Cortex of kidney (tissue), 1 donor: Measurements from ENCODE around the gene C3.
"Not testable (repeated sequence)": the region's sequence is repeated elsewhere in the genome, so short reads cannot be mapped to it uniquely, and the experiment has no call there.

ENCODE experiments used
- DNase-seq: peaks from one replicate; lab custom pipeline; 2025; lab: John Stamatoyannopoulos, UW

Gene C3

GRCh38 chr19:6662702-6663101 lies 57.7 kb downstream of the C3 start:
- DNase-seq, result no peak

- DNase-seq, result not testable (repeated sequence)
Measured at GRCh38 chr19:6661509-6662244, 58.8 kb downstream of the C3 start.

- no peak for DNase-seq
Measured at GRCh38 chr19:6660930-6661329, 59.5 kb downstream of the C3 start.

GRCh38 chr19:6656390-6656789 lies 64.1 kb downstream of the C3 start:
- DNase-seq, result not testable (repeated sequence)

- DNase-seq, result no peak
Measured at GRCh38 chr19:6654347-6655310, 65.8 kb downstream of the C3 start.

GRCh38 chr19:6652805-6653094 lies 67.7 kb downstream of the C3 start:
- no peak for DNase-seq

DNA sequence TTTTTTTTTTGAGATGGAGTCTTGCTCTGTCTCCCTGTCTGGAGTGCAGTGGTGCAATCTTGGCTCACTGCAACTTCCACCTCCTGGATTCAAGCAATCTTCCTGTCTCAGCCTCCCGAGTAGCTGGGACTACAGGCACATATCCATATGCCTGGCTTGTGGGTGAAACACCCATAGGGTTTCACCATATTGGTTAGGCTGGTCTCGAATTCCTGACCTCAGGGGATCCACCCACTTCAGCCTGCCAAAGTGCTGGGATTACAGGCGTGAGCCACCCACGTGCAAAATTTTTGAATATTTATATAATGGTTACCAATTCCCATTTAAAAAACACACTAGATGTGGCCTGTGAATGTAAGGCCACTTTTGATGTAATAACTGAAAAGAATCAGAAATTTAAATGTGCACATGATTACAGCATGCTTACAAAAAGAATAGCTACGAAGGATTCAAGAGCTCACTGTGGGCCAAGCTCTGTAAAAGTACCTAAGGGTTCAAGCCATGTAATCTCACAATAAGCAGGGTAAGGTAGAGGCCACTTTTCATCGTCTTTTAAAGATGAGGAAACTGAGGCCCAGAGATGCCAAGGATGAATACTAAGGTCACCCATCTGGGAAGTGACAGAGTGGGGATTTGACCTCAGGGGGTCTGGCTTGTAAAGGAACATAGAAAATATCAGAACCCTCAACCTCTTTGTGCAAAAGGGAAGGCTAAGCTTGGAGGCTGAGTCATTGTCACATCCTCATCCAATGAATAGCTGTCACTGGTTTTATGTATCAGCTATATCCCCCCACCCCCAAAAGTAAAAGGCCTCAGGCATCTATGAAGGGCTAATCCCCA lies 68.3 kb downstream of the C3 start:
- DNase-seq, result no peak

DNA sequence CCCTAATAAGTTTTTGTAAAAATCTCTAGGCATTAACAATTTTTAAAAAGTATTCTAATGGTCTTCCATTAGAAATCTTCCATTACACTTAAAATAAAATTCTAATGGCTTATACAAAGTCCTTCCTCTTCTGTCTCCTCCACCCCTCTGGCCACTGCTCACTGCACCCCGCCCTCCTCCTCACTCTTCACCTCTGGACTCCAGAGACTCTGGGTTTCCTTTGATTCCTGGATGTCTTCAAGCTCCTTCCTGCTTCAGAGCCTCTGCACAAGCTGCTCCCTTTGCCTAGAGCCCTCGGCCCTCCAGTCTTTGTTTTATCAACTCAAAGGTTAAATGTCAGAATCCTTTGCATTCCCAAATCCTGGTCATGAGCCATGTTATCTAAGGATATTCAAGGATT lies 71.3 kb downstream of the C3 start:
- DNase-seq, result no peak

- DNase-seq, result no peak
Measured at GRCh38 chr19:6648141-6648715, 72.2 kb downstream of the C3 start.

GRCh38 chr19:6644796-6645195 lies 75.7 kb downstream of the C3 start:
- no peak for DNase-seq

DNA sequence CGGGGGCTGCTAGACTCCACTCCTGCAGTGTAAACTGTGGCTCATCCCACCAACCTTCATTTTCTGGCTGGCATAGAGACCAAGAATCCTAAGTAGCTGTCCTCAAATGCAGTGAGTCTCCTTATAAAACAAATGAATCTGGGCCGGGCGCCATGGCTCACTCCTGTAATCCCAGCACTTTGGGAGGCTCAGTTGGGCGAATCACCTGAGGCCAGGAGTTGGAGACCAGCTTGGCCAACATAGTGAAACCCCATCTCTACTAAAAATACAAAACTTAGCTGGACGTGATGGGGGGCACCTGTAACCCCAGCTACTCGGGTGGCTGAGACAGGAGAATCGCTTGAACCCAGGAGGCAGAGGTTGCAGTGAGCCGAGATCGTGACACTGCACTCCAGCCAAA lies 80.1 kb downstream of the C3 start:
- not testable (repeated sequence) for DNase-seq

GRCh38 chr19:6639439-6639838 lies 81.0 kb downstream of the C3 start:
- DNase-seq, result no peak

GRCh38 chr19:6633456-6633813 lies 87.0 kb downstream of the C3 start:
- DNase-seq, result not testable (repeated sequence)

DNA sequence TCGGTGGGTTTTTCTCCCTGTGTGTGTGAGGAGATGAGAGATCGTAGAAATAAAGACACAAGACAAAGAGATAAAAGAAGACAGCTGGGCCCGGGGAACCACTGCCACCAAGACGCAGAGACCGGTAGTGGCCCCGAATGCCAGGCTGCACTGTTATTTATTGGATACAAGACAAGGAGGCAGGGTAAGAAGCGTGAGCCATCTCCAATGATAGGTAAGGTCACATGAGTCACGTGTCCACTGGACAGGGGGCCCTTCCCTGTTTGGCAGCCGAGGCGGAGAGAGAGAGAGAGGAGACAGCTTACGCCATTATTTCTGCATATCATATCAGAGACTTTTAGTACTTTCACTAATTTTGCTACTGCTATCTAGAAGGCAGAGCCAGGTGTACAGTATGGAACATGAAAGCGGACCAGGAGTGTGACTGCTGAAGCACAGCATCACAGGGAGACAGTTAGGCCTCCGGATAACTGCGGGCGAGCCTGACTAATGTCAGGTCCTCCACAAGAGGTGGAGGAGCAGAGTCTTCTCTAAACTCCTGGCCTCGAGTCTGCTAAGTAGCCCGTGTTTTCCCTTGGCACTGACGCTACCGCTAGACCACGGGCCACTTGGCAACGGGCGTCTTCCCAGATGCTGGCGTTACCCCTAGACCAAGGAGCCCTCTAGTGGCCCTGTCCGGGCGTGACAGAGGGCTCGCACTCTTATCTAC lies 87.5 kb downstream of the C3 start:
- not testable (repeated sequence) for DNase-seq

GRCh38 chr19:6632002-6632621 lies 88.3 kb downstream of the C3 start:
- DNase-seq, result no peak
